H1 (cell line): ENCODE results near the gene ZNF394. TPM values are rescaled to one million over a fixed set of nuclear protein-coding genes. Genes with fewer than 3 reads are reported as not detected.
A peak's percentile ranks its signal among the peaks of the same experiment; 100 is the strongest.

Experiments
- CBX8 ChIP-seq: fragments of 300-800, 300-1000 bp; sonication (generic); IDR thresholded peaks from 2 replicates; pipeline ENCODE4 v1.7.1; 2016; ENCODE audit warnings: low read depth, low read length, borderline replicate concordance
- SP2 ChIP-seq: IDR thresholded peaks from 2 replicates; pipeline ENCODE4 v1.6.1; 2012; ENCODE audit warnings: mild to moderate bottlenecking, low read length, inconsistent platforms
- polyA plus RNA-seq, 7 experiments: library from polyadenylated mRNA; depleted of rRNA in 3 of 7; stranded (reverse) in 5 of 7; unstranded in 2 of 7; fragments of >200 nt in 5 of 7; fragments of 200-250 nt in 2 of 7; gene quantifications; 1 replicate in 5 of 7; 2 replicates in 1 of 7; 4 replicates in 1 of 7; pipeline versions ENCODE4 v1.2.1 to v1.2.3, GENCODE V29; 2011 to 2013; ENCODE audit warnings: missing spikeins in 2 of 7, mixed read lengths in 2 of 7
- total RNA-seq: library from RNA; stranded (reverse); fragmentation: NEBNext Ultra II Directional; extraction: Animal tissue kit (Norgen Biotek cat#: 25700); gene quantifications from 2 replicates; pipeline ENCODE4 v1.2.1, GENCODE V29; 2021

The ZNF394 gene
- total and polyA plus RNA-seq, 2 of the 8 experiments (the other 6 are each of a cell fraction or from before 2014, with no cell fraction given): 6.6 to 19.3 TPM

DNA sequence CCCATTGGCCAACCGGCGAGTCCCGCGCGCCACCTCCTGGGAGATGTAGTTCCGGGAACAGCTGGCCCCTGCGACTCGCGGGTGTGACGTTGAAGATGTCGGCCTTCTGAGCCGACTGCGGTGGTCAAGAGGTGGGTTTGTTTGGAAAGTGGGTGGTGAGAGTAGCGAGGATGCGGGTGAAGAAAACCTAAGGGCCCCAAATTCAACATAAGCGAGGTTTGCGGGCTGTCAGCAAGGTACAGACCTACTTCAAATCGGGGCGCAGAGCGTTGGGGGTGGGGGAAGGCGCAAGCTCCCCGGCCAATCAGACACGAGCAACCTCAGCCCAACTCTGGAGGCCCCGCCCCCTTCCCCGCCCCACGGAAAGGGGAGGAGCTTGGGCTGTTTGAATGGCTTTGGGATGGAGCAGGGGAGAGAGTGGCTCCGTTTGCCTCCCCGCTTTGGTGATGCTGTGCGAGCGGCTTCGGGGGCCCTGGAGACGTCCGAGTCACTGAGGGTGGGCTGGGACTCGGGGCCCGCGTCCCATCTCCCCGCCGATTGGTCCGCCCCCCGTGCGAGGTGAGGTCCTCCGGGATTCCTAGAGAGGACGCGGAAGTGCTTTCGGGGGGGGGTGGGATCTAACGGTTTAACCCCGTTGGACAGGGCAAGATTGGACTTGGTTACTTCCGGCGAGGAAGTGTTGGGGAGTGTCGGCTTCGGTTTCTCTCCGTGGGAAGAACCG is 4.7 kb upstream of the ZNF394 start, which contains the start of gene ZKSCAN5 (continued):
- TF ChIP-seq CBX8 (no peak), SP2 (peak; percentile 99)
